Right lung (tissue), 5 donors: ENCODE measurements around the gene LTBP2. TPM values are rescaled to one million over a fixed set of nuclear protein-coding genes. Genes with fewer than 3 reads are reported as not detected.

Source experiments
- DNase-seq, 2 donors: peaks; one replicate each; pipeline ENCODE4 v3.0.0-alpha.2; 2013
- polyA plus RNA-seq, 5 donors: library from polyadenylated mRNA; unstranded; fragments of 120-200 nt; gene quantifications; one replicate each; pipeline versions ENCODE4 v1.2.1 to v1.2.3, GENCODE V29; 2013; ENCODE audit warnings: inconsistent platforms in 1 of 5, low replicate concordance in 1 of 5; ENCODE audit not compliant: insufficient read length in 5 of 5, insufficient read depth in 1 of 5

Gene LTBP2
- polyA plus RNA-seq, 5 donors = 10.6 to 30.9 (median 16.7) TPM

GRCh38 chr14:74509587-74510222, 102.3 kb downstream of the LTBP2 start:
- DNase-seq = no peak

GRCh38 chr14:74508844-74509428, 103.1 kb downstream of the LTBP2 start:
- no peak for DNase-seq

- DNase-seq = no peak
Measured at GRCh38 chr14:74508292-74508731, 103.7 kb downstream of the LTBP2 start.

- no peak for DNase-seq
Measured at GRCh38 chr14:74507840-74508239, 104.2 kb downstream of the LTBP2 start.

- DNase-seq = no peak
Measured at GRCh38 chr14:74507085-74507484, 105.0 kb downstream of the LTBP2 start.

- no peak for DNase-seq
Measured at GRCh38 chr14:74506411-74506851, 105.6 kb downstream of the LTBP2 start.

- no peak for DNase-seq
Measured at GRCh38 chr14:74505831-74506230, 106.2 kb downstream of the LTBP2 start.

GRCh38 chr14:74504874-74505720, 106.9 kb downstream of the LTBP2 start:
- DNase-seq = no peak

- no peak for DNase-seq
Measured at GRCh38 chr14:74504412-74504811, 107.6 kb downstream of the LTBP2 start.

- DNase-seq = no peak
Measured at GRCh38 chr14:74503938-74504335, 108.1 kb downstream of the LTBP2 start.

GRCh38 chr14:74503291-74503937, 108.6 kb downstream of the LTBP2 start:
- no peak for DNase-seq

GRCh38 chr14:74502236-74503019, 109.6 kb downstream of the LTBP2 start:
- DNase-seq = peak in 1 of 2 donors; percentile 17

- DNase-seq = no peak
Measured at GRCh38 chr14:74501691-74502090, 110.3 kb downstream of the LTBP2 start.

GRCh38 chr14:74501135-74501614, 110.9 kb downstream of the LTBP2 start:
- peak; percentile 62 to 74 for DNase-seq

GRCh38 chr14:74500417-74501134, 111.5 kb downstream of the LTBP2 start:
- DNase-seq = no peak

GRCh38 chr14:74495356-74495755, 116.7 kb downstream of the LTBP2 start:
- DNase-seq = no peak

- peak; percentile 98 for DNase-seq
Measured at GRCh38 chr14:74493343-74494261, 118.4 kb downstream of the LTBP2 start, which contains the start of gene ISCA2. TSS of gene ISCA2 (plus strand) at chr14:74493765. CDS start at chr14:74493775, 10 bp downstream.

- DNase-seq = no peak
Measured at GRCh38 chr14:74492776-74493342, 119.2 kb downstream of the LTBP2 start, which contains the start of gene NPC2. TSS of gene NPC2 (minus strand) at chr14:74493305. CDS start at chr14:74493274, 31 bp downstream.
